Ecto neural progenitor cell (in vitro differentiated cells): ENCODE measurements around the gene PSAP.

ENCODE experiments used
- DNase-seq: peaks from one replicate; pipeline ENCODE4 v3.0.0-alpha.2; 2018; ENCODE audit warnings: low spot score

PSAP gene

GRCh38 chr10:71766717-71767419 lies 84.2 kb downstream of the PSAP start:
- DNase-seq: no peak
